H9 (cell line): ENCODE data around the gene TMEM60. TPM values are rescaled to one million over a fixed set of nuclear protein-coding genes. Genes with fewer than 3 reads are reported as not detected.

Source experiments
- DNase-seq: peaks from one replicate; pipeline ENCODE4 v3.0.0-alpha.2; 2017
- H2AFZ ChIP-seq: one replicate; pipeline ENCODE4 v1.6.1; 2013; ENCODE audit warnings: mild to moderate bottlenecking, low read length, control low read depth, moderate library complexity
- H2AK5ac ChIP-seq: 2 replicates; pipeline ENCODE4 v1.6.1; 2013; ENCODE audit warnings: low read length, control low read depth, mixed read lengths; ENCODE audit not compliant: insufficient read length
- H2BK120ac ChIP-seq: one replicate; pipeline ENCODE4 v1.6.1; 2013; ENCODE audit warnings: low read depth, mild to moderate bottlenecking, low read length, control low read depth, inconsistent platforms; ENCODE audit not compliant: poor library complexity, severe bottlenecking
- H2BK12ac ChIP-seq: 2 replicates; pipeline ENCODE4 v1.6.1; 2013; ENCODE audit warnings: low read length, control low read depth, mixed read lengths, low read depth; ENCODE audit not compliant: insufficient read length
- H2BK15ac ChIP-seq: 2 replicates; pipeline ENCODE4 v1.6.1; 2013; ENCODE audit warnings: low read depth, low read length, control low read depth
- H2BK20ac ChIP-seq: one replicate; pipeline ENCODE4 v1.6.1; 2013; ENCODE audit warnings: low read depth, mild to moderate bottlenecking, low read length, control low read depth, inconsistent platforms; ENCODE audit not compliant: poor library complexity, severe bottlenecking
- H2BK5ac ChIP-seq: 2 replicates; pipeline ENCODE4 v1.6.1; 2013; ENCODE audit warnings: low read length, control low read depth, mixed read lengths; ENCODE audit not compliant: insufficient read length
- H3K14ac ChIP-seq: 2 replicates; pipeline ENCODE4 v1.6.1; 2013; ENCODE audit warnings: low read length, control low read depth; ENCODE audit not compliant: insufficient read depth
- H3K18ac ChIP-seq: 2 replicates; pipeline ENCODE4 v1.6.1; 2013; ENCODE audit warnings: low read depth, mild to moderate bottlenecking, mixed read lengths, low read length, control low read depth; ENCODE audit not compliant: insufficient read length
- H3K23ac ChIP-seq: 2 replicates; pipeline ENCODE4 v1.6.1; 2013; ENCODE audit warnings: low read length, control low read depth, mixed read lengths, low read depth; ENCODE audit not compliant: insufficient read length
- H3K23me2 ChIP-seq: 2 replicates; pipeline ENCODE4 v1.6.1; 2013; ENCODE audit warnings: low read depth, mild to moderate bottlenecking, mixed read lengths, low read length, control low read depth; ENCODE audit not compliant: insufficient read length, poor library complexity, severe bottlenecking
- H3K27ac ChIP-seq: 2 replicates; pipeline ENCODE4 v1.5.1; 2013; ENCODE audit warnings: low read length, control low read depth, mixed read lengths, low read depth; ENCODE audit not compliant: insufficient read length
- H3K27me3 ChIP-seq: 2 replicates; pipeline ENCODE4 v1.6.1; 2013; ENCODE audit warnings: low read length, control low read depth, inconsistent platforms; ENCODE audit not compliant: insufficient read depth
- H3K4ac ChIP-seq: 2 replicates; pipeline ENCODE4 v1.6.1; 2013; ENCODE audit warnings: low read depth, mild to moderate bottlenecking, control low read depth, inconsistent platforms, low read length, moderate library complexity
- H3K4me1 ChIP-seq: 2 replicates; pipeline ENCODE4 v1.6.1; 2013; ENCODE audit warnings: low read length, control low read depth, inconsistent platforms; ENCODE audit not compliant: insufficient read depth
- H3K4me2 ChIP-seq: 2 replicates; pipeline ENCODE4 v1.6.1; 2013; ENCODE audit warnings: low read length, control low read depth, mixed read lengths; ENCODE audit not compliant: insufficient read length, insufficient read depth
- H3K56ac ChIP-seq: 2 replicates; pipeline ENCODE4 v1.6.1; 2013; ENCODE audit warnings: low read depth, mild to moderate bottlenecking, mixed read lengths, low read length, control low read depth; ENCODE audit not compliant: insufficient read length
- H3K79me1 ChIP-seq: 2 replicates; pipeline ENCODE4 v1.6.1; 2013; ENCODE audit warnings: low read depth, mild to moderate bottlenecking, moderate library complexity, low read length, control low read depth, inconsistent platforms; ENCODE audit not compliant: insufficient read depth, poor library complexity, severe bottlenecking
- H3K79me2 ChIP-seq: 2 replicates; pipeline ENCODE4 v1.6.1; 2013; ENCODE audit warnings: low read length, control low read depth, inconsistent platforms; ENCODE audit not compliant: insufficient read depth
- H3K9ac ChIP-seq: 2 replicates; pipeline ENCODE4 v1.6.1; 2013; ENCODE audit warnings: low read length, control low read depth, mixed read lengths; ENCODE audit not compliant: insufficient read length; ENCODE audit errors: extremely low read depth
- H3K9me3 ChIP-seq: one replicate; pipeline ENCODE4 v1.6.1; 2013; ENCODE audit warnings: low read depth, low read length, inconsistent platforms; ENCODE audit not compliant: control insufficient read depth
- H3T11ph ChIP-seq: one replicate; pipeline ENCODE4 v1.6.1; 2013; ENCODE audit warnings: mild to moderate bottlenecking, low read length, control low read depth, inconsistent platforms
- H4K20me1 ChIP-seq: one replicate; pipeline ENCODE4 v1.6.1; 2013; ENCODE audit not compliant: control insufficient read depth, insufficient read length, insufficient read depth
- H4K5ac ChIP-seq: 2 replicates; pipeline ENCODE4 v1.6.1; 2013; ENCODE audit warnings: low read depth, mild to moderate bottlenecking, mixed read lengths, low read length, control low read depth; ENCODE audit not compliant: insufficient read length
- H4K8ac ChIP-seq: replicated peaks from 2 replicates; pipeline ENCODE4 v1.6.1; 2013; ENCODE audit warnings: low read length, control low read depth, mixed read lengths, low read depth; ENCODE audit not compliant: insufficient read length
- H4K91ac ChIP-seq: 2 replicates; pipeline ENCODE4 v1.6.1; 2013; ENCODE audit warnings: low read depth, mild to moderate bottlenecking, moderate library complexity, mixed read lengths, low read length, control low read depth; ENCODE audit not compliant: insufficient read length
- H3K27ac Mint-ChIP-seq, 3 experiments: 2 replicates in 2 of 3; 3 replicates in 1 of 3; pipeline ENCODE4 v1.8.0; 2020 to 2021; ENCODE audit warnings: mixed read lengths in 3 of 3, mild to moderate bottlenecking in 1 of 3, moderate library complexity in 1 of 3
- H3K27me3 Mint-ChIP-seq: 2 replicates; pipeline ENCODE4 v1.8.0; 2021; ENCODE audit warnings: low read depth, mild to moderate bottlenecking, moderate library complexity, mixed read lengths
- H3K36me3 Mint-ChIP-seq, 3 experiments: 2 replicates in 2 of 3; 3 replicates in 1 of 3; pipeline ENCODE4 v1.8.0; 2020 to 2021; ENCODE audit warnings: low read depth in 3 of 3, mixed read lengths in 3 of 3; ENCODE audit not compliant: insufficient read depth in 1 of 3
- H3K4me1 Mint-ChIP-seq, 2 experiments: 2 replicates each; pipeline ENCODE4 v1.8.0; 2020; ENCODE audit warnings: mixed read lengths in 2 of 2
- H3K4me3 Mint-ChIP-seq, 2 experiments: 2 replicates in 1 of 2; 3 replicates in 1 of 2; pipeline ENCODE4 v1.8.0; 2020 to 2021; ENCODE audit warnings: mild to moderate bottlenecking in 2 of 2, mixed read lengths in 2 of 2, moderate library complexity in 1 of 2
- H3K9me3 Mint-ChIP-seq, 2 experiments: 2 replicates in 1 of 2; 3 replicates in 1 of 2; pipeline ENCODE4 v1.8.0; 2020; ENCODE audit warnings: mild to moderate bottlenecking in 2 of 2, mixed read lengths in 2 of 2, moderate library complexity in 1 of 2
- WGBS: extraction: QIAGEN DNeasy Blood & Tissue Kit; methylation state at CpG from one replicate; pipeline ENCODE4 v1.1.7; 2013; ENCODE audit warnings: missing lambda C conversion rate, low lambda C conversion rate, mixed read lengths; ENCODE audit not compliant: insufficient read length; ENCODE audit errors: extremely low coverage; 5-methylcytosine and 5-hydroxymethylcytosine counted together
- total RNA-seq: library from RNA; stranded (reverse); gene quantifications from 2 replicates; pipeline ENCODE4 v1.2.1, GENCODE V29; 2021
- TF ChIP-seq, protein P1 (sequence below): fragments of 200-600 bp; sonication (generic); conservative IDR thresholded peaks from 3 replicates; pipeline ENCODE4 v1.8.0; 2021; ENCODE audit warnings: antibody characterized with exemption, mild to moderate bottlenecking

TMEM60 gene
- total RNA-seq, 1 experiment from 2014 or later: 14.3 TPM

GRCh38 chr7:77794000-77794399, 4.2 kb downstream of the TMEM60 start:
- H2BK120ac ChIP-seq: no peak overlapping the region
- H4K8ac ChIP-seq: no peak overlapping the region
- H3K27ac Mint-ChIP-seq: peak overlapping the region in 1 of 3 experiments; percentile 17; a peak in 1 of 7 replicates
- H2AK5ac ChIP-seq: no peak overlapping the region
- peaks cover 19 to 23% of the 10 kb centered on the region in 2 experiments for H3K4me1 Mint-ChIP-seq
- H4K91ac ChIP-seq: no peak overlapping the region
- H3K4me3 Mint-ChIP-seq: no peak overlapping the region
- no peaks in the 10 kb centered on the region for H3K27me3 ChIP-seq
- no peak overlapping the region for H2BK15ac ChIP-seq
- no peaks in the 10 kb centered on the region for H3K23me2 ChIP-seq
- whole genome bisulfite sequencing: no CpG with 5 or more reads among the region's 4 CpGs
- H3K9ac ChIP-seq: no peak overlapping the region
- no peak overlapping the region for H3K23ac ChIP-seq
- H3K4ac ChIP-seq: no peak overlapping the region
- no peak overlapping the region for H4K5ac ChIP-seq
- H2BK12ac ChIP-seq: no peak overlapping the region
- H3K4me2 ChIP-seq: no peak overlapping the region
- no peak overlapping the region for H3K14ac ChIP-seq
- H4K20me1 ChIP-seq: no peaks in the 10 kb centered on the region
- H2BK5ac ChIP-seq: no peak overlapping the region
- no peaks in the 10 kb centered on the region for H3K9me3 Mint-ChIP-seq
- H3K56ac ChIP-seq: no peak overlapping the region
- no peaks in the 10 kb centered on the region for H3K79me1 ChIP-seq
- H2BK20ac ChIP-seq: no peak overlapping the region
- no peaks in the 10 kb centered on the region for H3K27me3 Mint-ChIP-seq
- H3K4me1 ChIP-seq: no peaks in the 10 kb centered on the region
- TF ChIP-seq, protein P1, sequence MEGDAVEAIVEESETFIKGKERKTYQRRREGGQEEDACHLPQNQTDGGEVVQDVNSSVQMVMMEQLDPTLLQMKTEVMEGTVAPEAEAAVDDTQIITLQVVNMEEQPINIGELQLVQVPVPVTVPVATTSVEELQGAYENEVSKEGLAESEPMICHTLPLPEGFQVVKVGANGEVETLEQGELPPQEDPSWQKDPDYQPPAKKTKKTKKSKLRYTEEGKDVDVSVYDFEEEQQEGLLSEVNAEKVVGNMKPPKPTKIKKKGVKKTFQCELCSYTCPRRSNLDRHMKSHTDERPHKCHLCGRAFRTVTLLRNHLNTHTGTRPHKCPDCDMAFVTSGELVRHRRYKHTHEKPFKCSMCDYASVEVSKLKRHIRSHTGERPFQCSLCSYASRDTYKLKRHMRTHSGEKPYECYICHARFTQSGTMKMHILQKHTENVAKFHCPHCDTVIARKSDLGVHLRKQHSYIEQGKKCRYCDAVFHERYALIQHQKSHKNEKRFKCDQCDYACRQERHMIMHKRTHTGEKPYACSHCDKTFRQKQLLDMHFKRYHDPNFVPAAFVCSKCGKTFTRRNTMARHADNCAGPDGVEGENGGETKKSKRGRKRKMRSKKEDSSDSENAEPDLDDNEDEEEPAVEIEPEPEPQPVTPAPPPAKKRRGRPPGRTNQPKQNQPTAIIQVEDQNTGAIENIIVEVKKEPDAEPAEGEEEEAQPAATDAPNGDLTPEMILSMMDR: no peak
- peaks cover 8% of the 10 kb centered on the region; the same call in 1 of the 2 replicates for H3K79me2 ChIP-seq
- H2AFZ ChIP-seq: no peak overlapping the region
- no peak overlapping the region for H3K18ac ChIP-seq
- no peaks in the 10 kb centered on the region for H3K9me3 ChIP-seq
- DNase-seq: no peak
- H3T11ph ChIP-seq: no peak overlapping the region
- no peak overlapping the region for H3K27ac ChIP-seq
- peaks cover 5 to 14% (median 10%) of the 10 kb centered on the region in 3 experiments; a peak in 6 of 7 replicates for H3K36me3 Mint-ChIP-seq
